Body of pancreas (tissue), 4 donors: ENCODE measurements around the gene RUBCN. TPM values are rescaled to one million over a fixed set of nuclear protein-coding genes. Genes with fewer than 3 reads are reported as not detected.

Source experiments
- ATAC-seq: fragments of 150-250 bp; one replicate; pipeline ENCODE4 v1.9.1; 2016
- DNase-seq, 4 donors: peaks; one replicate each; pipeline ENCODE4 v3.0.0-alpha.2; 2019
- H3K27ac ChIP-seq, 4 donors: fragments of 200-600 bp; sonication (generic); 1 replicate in 3 of 4; 2 replicates in 1 of 4; pipeline versions ENCODE4 v1.5.1 to v1.6.1; 2016 to 2019; ENCODE audit warnings: mild to moderate bottlenecking in 1 of 4, mixed read lengths in 1 of 4, moderate library complexity in 1 of 4
- H3K27me3 ChIP-seq, 2 donors: fragments of 200-600 bp; sonication (generic); one replicate each; pipeline ENCODE4 v1.6.0; 2016; ENCODE audit warnings: mild to moderate bottlenecking in 1 of 2
- H3K36me3 ChIP-seq, 2 donors: fragments of 200-600 bp; sonication (generic); replicated peaks in 1 of 2; 2 replicates each; pipeline ENCODE4 v1.5.1; 2016; ENCODE audit warnings: low read depth in 2 of 2; ENCODE audit not compliant: insufficient read depth in 1 of 2
- H3K4me1 ChIP-seq: fragments of 200-600 bp; sonication (generic); one replicate; pipeline ENCODE4 v1.6.0; 2016
- H3K4me3 ChIP-seq, 2 donors: fragments of 200-600 bp; sonication (generic); 1 replicate in 1 of 2; 2 replicates in 1 of 2; pipeline ENCODE4 v1.5.1; 2016 to 2019
- H3K9me3 ChIP-seq, 3 donors: fragments of 200-600 bp; sonication (generic); 1 replicate in 2 of 3; 2 replicates in 1 of 3; pipeline ENCODE4 v1.5.1; 2016
- CTCF ChIP-seq, 7 experiments: fragments of 450-650 bp in 4 of 7; fragments of 200-600 bp in 3 of 7; sonication (generic) in 3 of 7; IDR thresholded peaks; one replicate each; pipeline ENCODE4 v1.5.1; 2016 to 2019; ENCODE audit warnings: antibody characterized with exemption in 7 of 7
- POLR2A ChIP-seq, 3 donors: fragments of 450-650 bp; IDR thresholded peaks; one replicate each; pipeline ENCODE4 v1.6.1; 2016; ENCODE audit warnings: antibody characterized with exemption in 3 of 3, mild to moderate bottlenecking in 2 of 3
- WGBS, 2 donors: methylation state at CpG; one replicate each; pipeline ENCODE4 v1.1.5; 2017; 5-methylcytosine and 5-hydroxymethylcytosine counted together
- intact Hi-C: fragments of 100-400 bp; cut with DNase I; formaldehyde crosslinking; loops from one replicate; pipeline ENCODE4 v1.15.1; 2023
- total RNA-seq, 2 donors: library from RNA; depleted of rRNA; stranded (reverse); fragments of >200 nt; gene quantifications; one replicate each; pipeline ENCODE4 v1.1.0, GENCODE V29; 2016

The RUBCN gene
- total RNA-seq, 2 donors from 2014 or later: 23.1 to 33.0 TPM

- no peak overlapping the region for H3K27ac ChIP-seq
- H3K36me3 ChIP-seq: no peaks in the 10 kb centered on the region
- DNase-seq (no peak), ATAC-seq (no peak)
- H3K9me3 ChIP-seq: peaks cover 0 to 4% (median 0%) of the 10 kb centered on the region in 3 donors
- intact Hi-C loops: no loop called here
- 92 to 97% methylated on average over 2 of the region's 2 CpGs for WGBS, 2 donors
- H3K27me3 ChIP-seq: no peaks in the 10 kb centered on the region
- no peak for TF ChIP-seq POLR2A (IDR thresholded peaks at IDR 0.05)
- no peak for TF ChIP-seq CTCF (IDR thresholded peaks at IDR 0.05)
- no peak overlapping the region for H3K4me3 ChIP-seq
- no peaks in the 10 kb centered on the region for H3K4me1 ChIP-seq
Measured at GRCh38 chr3:197722734-197723133, 14.0 kb downstream of the RUBCN start.

- TF ChIP-seq POLR2A (IDR thresholded peaks at IDR 0.05) (no peak), CTCF (IDR thresholded peaks at IDR 0.05) (no peak)
- intact Hi-C loops: no loop called here
- no peak overlapping the region for H3K4me3 ChIP-seq
- H3K4me1 ChIP-seq: no peaks in the 10 kb centered on the region
- H3K9me3 ChIP-seq: peaks cover 0 to 4% (median 0%) of the 10 kb centered on the region in 3 donors
- H3K27ac ChIP-seq: no peak overlapping the region
- H3K36me3 ChIP-seq: no peaks in the 10 kb centered on the region
- no peak for ATAC-seq
- H3K27me3 ChIP-seq: no peaks in the 10 kb centered on the region
- no peak for DNase-seq
- WGBS, 2 donors: 89 to 99% methylated on average over 10 of the region's 10 CpGs
Measured at GRCh38 chr3:197720694-197721093, 16.0 kb downstream of the RUBCN start.

DNA sequence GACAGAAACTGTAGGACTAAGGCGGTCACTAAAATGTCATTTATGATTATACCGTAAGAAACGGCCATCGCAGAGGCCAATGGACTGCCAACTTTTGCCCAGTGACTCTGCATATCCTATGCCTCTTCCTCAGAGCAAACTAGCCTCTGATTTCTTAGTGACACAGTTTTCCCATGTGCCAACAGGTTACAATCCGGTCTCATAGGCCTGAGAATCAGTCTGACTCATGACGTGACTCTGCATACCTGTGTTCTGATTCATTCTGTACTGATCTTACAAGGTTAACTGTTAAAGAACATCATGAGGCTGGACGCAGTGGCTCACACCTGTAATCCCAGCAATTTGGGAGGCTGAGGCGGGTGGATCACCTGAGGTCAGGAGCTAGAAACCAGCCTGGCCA, 17.8 kb downstream of the RUBCN start:
- peak; percentile 83 for ATAC-seq
- WGBS, 2 donors: 71 to 84% methylated on average over 8 of the region's 8 CpGs
- DNase-seq: peak in 2 of 4 donors; percentile 13 to 33

GRCh38 chr3:197714251-197714650, 22.5 kb downstream of the RUBCN start:
- intact Hi-C loops: no loop called here
- H3K4me3 ChIP-seq: no peak overlapping the region
- 93 to 94% methylated on average over 4 of the region's 4 CpGs for WGBS, 2 donors
- no peak for TF ChIP-seq CTCF (IDR thresholded peaks at IDR 0.05)
- no peak for TF ChIP-seq POLR2A (IDR thresholded peaks at IDR 0.05)
- H3K27me3 ChIP-seq: no peaks in the 10 kb centered on the region
- H3K9me3 ChIP-seq: no peaks in the 10 kb centered on the region
- no peaks in the 10 kb centered on the region for H3K36me3 ChIP-seq
- ATAC-seq (no peak), DNase-seq (no peak)
- no peak overlapping the region for H3K27ac ChIP-seq
- no peaks in the 10 kb centered on the region for H3K4me1 ChIP-seq

More for the DNA sequence above, 17.8 kb downstream of the RUBCN start:
- H3K4me1 ChIP-seq: no peaks in the 10 kb centered on the region
- TF ChIP-seq POLR2A (IDR thresholded peaks at IDR 0.05) (no peak), CTCF (IDR thresholded peaks at IDR 0.05) (no peak)
- no peak overlapping the region for H3K4me3 ChIP-seq
- H3K27me3 ChIP-seq: no peaks in the 10 kb centered on the region
- H3K9me3 ChIP-seq: peaks cover 0 to 4% (median 0%) of the 10 kb centered on the region in 3 donors
- peak overlapping the region in 2 of 4 donors; percentile 8 to 16 for H3K27ac ChIP-seq
- intact Hi-C loops: no loop called here
- no peaks in the 10 kb centered on the region for H3K36me3 ChIP-seq

- intact Hi-C loops: no loop called here
- DNase-seq: no peak
- Histone ChIP-seq H3K36me3 (no peaks in the 10 kb centered on the region), H3K27me3 (no peaks in the 10 kb centered on the region), H3K4me3 (no peak overlapping the region), H3K9me3 (no peaks in the 10 kb centered on the region), H3K4me1 (no peaks in the 10 kb centered on the region), H3K27ac (peak overlapping the region in 2 of 4 donors; percentile 63 to 81)
- no peak for TF ChIP-seq POLR2A (IDR thresholded peaks at IDR 0.05)
- TF ChIP-seq CTCF (IDR thresholded peaks at IDR 0.05): no peak
- 83 to 85% methylated on average over 4 of the region's 4 CpGs for WGBS, 2 donors
- no peak for ATAC-seq
Measured at GRCh38 chr3:197713477-197713822, 23.3 kb downstream of the RUBCN start.
